ENCODE data around the gene GGNBP2. TPM values are rescaled to one million over a fixed set of nuclear protein-coding genes. Genes with fewer than 3 reads are reported as not detected.

The GGNBP2 gene
- total RNA-seq, 3 donors from 2014 or later = 60.6 to 85.5 (median 84.0) TPM

GRCh38 chr17:36544044-36544306, 744 bp upstream of the GGNBP2 start:
- DNase-seq (ENCODE audit: low spot score in 2 of 2) = no peak
- intact Hi-C loops (cut with DNase I; ENCODE audit: low total_unique reads) = no loop called here
- no peaks in the 10 kb centered on the region for H3K27me3 ChIP-seq
- no peak for TF ChIP-seq POLR2AphosphoS5 (IDR thresholded peaks at IDR 0.05)
- no peak for TF ChIP-seq CTCF (IDR thresholded peaks at IDR 0.05)
- TF ChIP-seq POLR2A (IDR thresholded peaks at IDR 0.05) = no peak
- H3K27ac ChIP-seq = peak overlapping the region; percentile 100
- H3K4me1 ChIP-seq = peaks cover 3 to 30% of the 10 kb centered on the region in 2 donors
- H3K4me3 ChIP-seq = peak overlapping the region; percentile 92 to 99 (median 95)
- H3K36me3 ChIP-seq = no peaks in the 10 kb centered on the region
- H3K9me3 ChIP-seq = no peaks in the 10 kb centered on the region

- no peaks in the 10 kb centered on the region for H3K27me3 ChIP-seq
- TF ChIP-seq POLR2AphosphoS5 (IDR thresholded peaks at IDR 0.05) (no peak), CTCF (IDR thresholded peaks at IDR 0.05) (no peak), POLR2A (IDR thresholded peaks at IDR 0.05) (no peak)
- intact Hi-C loops (cut with DNase I; ENCODE audit: low total_unique reads) = no loop called here
- H3K27ac ChIP-seq = peak overlapping the region; percentile 100
- DNase-seq (ENCODE audit: low spot score in 2 of 2) = no peak
- H3K36me3 ChIP-seq = no peaks in the 10 kb centered on the region
- peak overlapping the region; percentile 92 to 99 (median 95) for H3K4me3 ChIP-seq
- H3K9me3 ChIP-seq = no peaks in the 10 kb centered on the region
- peaks cover 3 to 30% of the 10 kb centered on the region in 2 donors for H3K4me1 ChIP-seq
These were observed 352 bp downstream of the GGNBP2 start for GRCh38 chr17:36545077-36545464.

- Histone ChIP-seq H3K27ac (peak overlapping the region; percentile 100), H3K4me3 (peak overlapping the region; percentile 92 to 99 (median 95)), H3K27me3 (no peaks in the 10 kb centered on the region), H3K9me3 (no peaks in the 10 kb centered on the region), H3K4me1 (peaks cover 3 to 30% of the 10 kb centered on the region in 2 donors), H3K36me3 (no peaks in the 10 kb centered on the region)
- no peak for TF ChIP-seq CTCF (IDR thresholded peaks at IDR 0.05)
- TF ChIP-seq POLR2A (IDR thresholded peaks at IDR 0.05) = peak; percentile 55
- TF ChIP-seq POLR2AphosphoS5 (IDR thresholded peaks at IDR 0.05) = peak; percentile 61 to 85 (median 78)
- intact Hi-C loops (cut with DNase I; ENCODE audit: low total_unique reads) = no loop called here
- peak; percentile 97 to 99 for DNase-seq (ENCODE audit: low spot score in 2 of 2)
These were observed 1.0 kb downstream of the GGNBP2 start for GRCh38 chr17:36545465-36546417.

- intact Hi-C loops (cut with DNase I; ENCODE audit: low total_unique reads) = no loop called here
- H3K4me1 ChIP-seq = peaks cover 3 to 30% of the 10 kb centered on the region in 2 donors
These were observed 1.8 kb downstream of the GGNBP2 start for GRCh38 chr17:36546418-36547093.

More at GRCh38 chr17:36546418-36547093, 1.8 kb downstream of the GGNBP2 start:
- Histone ChIP-seq H3K27ac (peak overlapping the region; percentile 100), H3K36me3 (no peaks in the 10 kb centered on the region), H3K4me3 (peak overlapping the region; percentile 92 to 99 (median 95)), H3K27me3 (no peaks in the 10 kb centered on the region), H3K9me3 (no peaks in the 10 kb centered on the region)
- no peak for TF ChIP-seq CTCF (IDR thresholded peaks at IDR 0.05)
- TF ChIP-seq POLR2AphosphoS5 (IDR thresholded peaks at IDR 0.05) = no peak
- TF ChIP-seq POLR2A (IDR thresholded peaks at IDR 0.05) = no peak
- no peak for DNase-seq (ENCODE audit: low spot score in 2 of 2)
